Mononuclear cell (primary cell): Measurements from ENCODE around the gene RUSC2. TPM values are rescaled to one million over a fixed set of nuclear protein-coding genes. Genes with fewer than 3 reads are reported as not detected.
A peak's percentile ranks its signal among the peaks of the same experiment; 100 is the strongest.
"Not testable (repeated sequence)": the region's sequence is repeated elsewhere in the genome, so short reads cannot be mapped to it uniquely, and the experiment has no call there.

Source experiments
- H3K27me3 ChIP-seq: 2 replicates; pipeline ENCODE4 v1.6.0; 2011; ENCODE audit warnings: low read length, control low read depth; ENCODE audit not compliant: insufficient read depth
- H3K4me1 ChIP-seq: 2 replicates; pipeline ENCODE4 v1.5.1; 2011; ENCODE audit warnings: mild to moderate bottlenecking, low read length, control low read depth; ENCODE audit not compliant: insufficient read depth
- H3K4me3 ChIP-seq: 2 replicates; pipeline ENCODE4 v1.5.1; 2011; ENCODE audit warnings: mild to moderate bottlenecking, low read length, moderate library complexity
- H3K9me3 ChIP-seq: 2 replicates; pipeline ENCODE4 v1.5.1; 2011; ENCODE audit warnings: low read depth, mild to moderate bottlenecking, control low read depth, low read length
- total RNA-seq: library from RNA; depleted of rRNA; stranded (reverse); fragments of >200 nt; gene quantifications from one replicate; pipeline ENCODE4 v1.2.3, GENCODE V29; 2012

The RUSC2 gene
- 7.3 TPM for total RNA-seq

DNA sequence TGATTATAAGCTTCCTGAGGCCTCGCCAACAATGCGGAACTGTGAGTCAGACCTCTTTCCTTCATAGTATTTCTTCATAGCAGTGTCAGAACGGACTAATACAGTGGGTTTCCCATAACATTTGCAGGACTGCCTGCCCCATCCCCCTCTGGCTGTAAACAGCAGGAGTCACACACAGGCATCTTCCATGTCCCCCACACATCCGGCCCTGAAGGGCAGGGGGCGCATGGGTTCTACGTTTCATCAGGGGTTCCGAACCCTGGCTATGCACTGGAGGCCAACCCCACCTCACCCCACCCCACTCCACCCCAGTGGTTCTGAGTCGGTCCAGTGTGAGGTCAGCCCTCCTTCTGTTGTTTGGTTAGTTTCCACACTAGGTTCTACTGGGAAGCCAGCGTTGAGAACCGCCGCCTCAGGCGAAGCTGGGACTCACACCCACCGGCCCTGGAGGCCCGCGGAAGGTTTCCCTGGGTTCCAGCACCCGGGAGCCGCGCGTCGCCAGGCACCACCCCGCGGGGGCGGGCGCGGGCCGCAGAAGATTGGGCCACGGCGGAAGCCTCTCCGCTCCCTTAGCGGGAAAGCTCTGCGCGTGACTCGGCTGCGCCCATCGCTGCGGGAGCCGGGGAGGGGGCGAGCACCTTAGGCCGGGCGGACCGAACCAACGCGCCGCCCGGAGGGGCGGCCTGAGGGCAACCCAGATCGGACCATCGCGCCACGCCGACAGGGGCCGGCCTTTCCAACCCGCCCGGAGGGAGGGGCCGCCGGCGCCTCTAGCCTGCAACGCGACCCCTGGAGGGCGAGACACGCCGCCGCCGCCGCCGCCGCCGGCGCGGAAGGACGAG lies at the start of gene RUSC2:
Gene RUSC2, plus strand, starts transcription at position 799 of the 842 bp plus-strand sequence. CDS start 56,411 bp downstream, outside the sequence.
- Histone ChIP-seq H3K9me3 (no peaks in the 10 kb centered on the region), H3K4me1 (peaks cover 32% of the 10 kb centered on the region), H3K4me3 (peak within 1 kb of the TSS; percentile 52), H3K27me3 (no peaks in the 10 kb centered on the region)

- no peaks in the 10 kb centered on the region for H3K4me1 ChIP-seq
- H3K9me3 ChIP-seq = no peaks in the 10 kb centered on the region
Observed at GRCh38 chr9:35446012-35446411, 43.9 kb upstream of the RUSC2 start.

DNA sequence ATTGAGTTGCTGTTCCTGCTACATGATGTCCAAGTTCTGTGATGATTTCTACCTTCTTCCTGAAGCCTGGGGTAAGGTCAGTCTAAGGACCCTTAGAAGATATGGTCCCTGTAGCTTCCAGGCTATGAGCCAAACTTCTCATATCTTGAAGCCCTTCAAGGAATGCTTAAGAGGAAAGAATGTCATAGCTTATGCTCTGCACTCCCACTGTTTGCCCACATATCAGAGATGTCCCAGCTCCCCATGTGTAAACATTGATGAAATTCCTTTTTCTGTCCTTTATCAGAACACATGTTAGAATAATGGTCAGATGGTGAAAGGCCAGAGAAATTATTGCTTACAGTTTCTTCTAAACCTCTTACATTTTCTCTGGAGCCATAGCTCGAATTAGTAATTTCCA lies 41.4 kb upstream of the RUSC2 start:
- Histone ChIP-seq H3K27me3 (peaks cover 18% of the 10 kb centered on the region), H3K9me3 (no peaks in the 10 kb centered on the region), H3K4me3 (no peak overlapping the region), H3K4me1 (no peaks in the 10 kb centered on the region)

More at GRCh38 chr9:35446012-35446411, 43.9 kb upstream of the RUSC2 start:
- Histone ChIP-seq H3K27me3 (peaks cover 18% of the 10 kb centered on the region), H3K4me3 (no peak overlapping the region)

DNA sequence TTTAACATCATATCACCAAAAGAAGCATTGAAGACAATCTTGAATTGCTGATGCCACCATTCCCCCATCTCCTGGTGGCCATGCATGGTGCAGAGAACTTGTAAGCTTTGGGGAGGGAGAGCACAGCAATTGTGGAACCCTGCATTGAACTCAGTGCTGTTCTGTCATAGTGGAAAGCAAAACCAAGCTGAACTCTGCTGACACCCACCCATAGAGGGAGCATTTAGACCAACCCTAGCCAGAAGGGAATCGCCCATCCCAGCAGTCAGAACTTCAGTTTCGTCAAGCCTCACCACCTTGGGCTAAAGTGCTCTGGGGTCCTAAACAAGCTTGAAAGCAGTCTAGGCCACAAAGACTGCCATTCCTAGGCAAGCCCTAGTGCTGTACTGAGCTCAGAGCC lies 37.4 kb upstream of the RUSC2 start:
- Histone ChIP-seq H3K27me3 (peaks cover 13% of the 10 kb centered on the region), H3K4me1 (no peaks in the 10 kb centered on the region)

DNA sequence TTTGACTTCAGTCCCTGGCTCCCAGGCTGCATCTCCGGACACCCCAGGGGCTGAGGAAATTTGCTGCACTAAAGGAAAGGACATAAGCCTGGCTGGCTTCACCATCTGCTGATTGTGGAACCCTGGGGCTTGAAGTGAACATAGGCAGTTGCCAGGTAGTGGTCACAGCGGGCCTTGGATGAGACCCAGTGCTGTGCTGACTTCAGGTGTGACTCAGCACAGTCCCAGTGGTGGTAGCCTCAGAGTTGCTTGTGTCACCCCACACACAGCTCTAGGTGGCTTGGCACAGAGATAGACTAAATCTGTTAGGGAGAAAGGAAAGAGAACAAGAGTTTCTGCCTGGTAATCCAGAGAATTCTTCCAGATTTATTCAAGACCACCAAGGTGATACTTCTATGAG lies 36.1 kb upstream of the RUSC2 start:
- Histone ChIP-seq H3K4me1 (no peaks in the 10 kb centered on the region), H3K27me3 (peaks cover 8% of the 10 kb centered on the region), H3K4me3 (no peak overlapping the region), H3K9me3 (no peaks in the 10 kb centered on the region)

More for the DNA sequence above, 37.4 kb upstream of the RUSC2 start:
- Histone ChIP-seq H3K9me3 (no peaks in the 10 kb centered on the region), H3K4me3 (no peak overlapping the region)

DNA sequence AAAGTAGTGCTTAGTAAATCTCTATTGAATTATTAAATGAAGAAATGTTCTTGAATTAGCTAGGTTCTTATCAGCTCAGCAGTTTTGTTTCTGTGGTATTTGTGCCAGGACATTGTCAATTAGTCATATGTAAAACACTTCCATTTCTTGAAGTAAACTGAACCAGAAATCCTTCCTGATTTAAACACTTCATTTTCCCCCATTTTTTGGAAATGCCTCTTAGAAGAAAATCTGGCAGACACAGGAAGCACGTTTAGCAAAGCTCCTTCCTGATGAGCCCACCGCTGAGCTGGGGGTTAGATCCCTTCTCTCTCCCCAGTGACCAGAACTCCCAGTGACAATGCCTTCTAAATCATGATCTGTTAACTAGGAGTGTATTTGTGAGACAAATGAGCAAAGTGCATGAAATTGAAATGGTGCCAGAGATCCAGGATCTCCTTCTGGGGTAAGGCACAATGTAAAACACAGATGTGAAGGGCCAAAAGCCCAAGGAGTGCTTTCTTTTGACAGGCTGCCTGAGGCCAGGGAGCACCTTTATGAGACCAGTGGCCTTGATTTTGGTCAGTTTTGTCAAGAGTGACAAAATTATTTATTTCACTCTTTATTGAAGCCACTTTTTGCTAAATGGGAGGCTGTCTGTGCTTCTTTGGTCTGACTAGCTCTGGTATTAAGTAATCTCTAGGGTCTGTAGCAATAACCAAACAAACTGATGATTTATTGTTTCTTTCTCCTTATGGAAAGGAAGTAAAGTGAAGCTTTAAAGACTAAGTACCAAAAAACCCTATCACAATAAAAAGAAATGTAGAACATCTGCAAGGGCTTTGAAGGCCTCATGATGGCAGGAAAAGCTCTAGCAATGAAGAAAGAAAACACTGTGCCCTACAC lies 25.5 kb upstream of the RUSC2 start:
- Histone ChIP-seq H3K4me1 (no peaks in the 10 kb centered on the region), H3K4me3 (no peak overlapping the region), H3K9me3 (no peaks in the 10 kb centered on the region), H3K27me3 (peaks cover 3% of the 10 kb centered on the region)

GRCh38 chr9:35470340-35470739 lies 19.6 kb upstream of the RUSC2 start:
- H3K27me3 ChIP-seq = peaks cover 16% of the 10 kb centered on the region
- no peak overlapping the region for H3K4me3 ChIP-seq
- no peaks in the 10 kb centered on the region for H3K9me3 ChIP-seq
- H3K4me1 ChIP-seq = no peaks in the 10 kb centered on the region

- Histone ChIP-seq H3K4me3 (no peak overlapping the region), H3K9me3 (no peaks in the 10 kb centered on the region), H3K27me3 (peaks cover 21% of the 10 kb centered on the region), H3K4me1 (no peaks in the 10 kb centered on the region)
Observed at GRCh38 chr9:35470894-35471293, 19.0 kb upstream of the RUSC2 start.

GRCh38 chr9:35476596-35476995 lies 13.3 kb upstream of the RUSC2 start:
- peaks cover 19% of the 10 kb centered on the region for H3K27me3 ChIP-seq
- no peaks in the 10 kb centered on the region for H3K9me3 ChIP-seq
- no peak overlapping the region for H3K4me3 ChIP-seq
- no peaks in the 10 kb centered on the region for H3K4me1 ChIP-seq

GRCh38 chr9:35477211-35477855 lies 12.6 kb upstream of the RUSC2 start:
- H3K4me1 ChIP-seq, H3K4me3 ChIP-seq, H3K9me3 ChIP-seq: not testable (repeated sequence)
- H3K27me3 ChIP-seq = peaks cover 17% of the 10 kb centered on the region

- no peaks in the 10 kb centered on the region for H3K9me3 ChIP-seq
- H3K27me3 ChIP-seq = peaks cover 16% of the 10 kb centered on the region
- no peaks in the 10 kb centered on the region for H3K4me1 ChIP-seq
- H3K4me3 ChIP-seq = no peak overlapping the region
Observed at GRCh38 chr9:35478871-35479270, 11.0 kb upstream of the RUSC2 start.

GRCh38 chr9:35481347-35481975 lies 8.4 kb upstream of the RUSC2 start:
- H3K27me3 ChIP-seq = peaks cover under 1% of the 10 kb centered on the region
- no peaks in the 10 kb centered on the region for H3K9me3 ChIP-seq
- no peak overlapping the region for H3K4me3 ChIP-seq
- no peaks in the 10 kb centered on the region for H3K4me1 ChIP-seq

DNA sequence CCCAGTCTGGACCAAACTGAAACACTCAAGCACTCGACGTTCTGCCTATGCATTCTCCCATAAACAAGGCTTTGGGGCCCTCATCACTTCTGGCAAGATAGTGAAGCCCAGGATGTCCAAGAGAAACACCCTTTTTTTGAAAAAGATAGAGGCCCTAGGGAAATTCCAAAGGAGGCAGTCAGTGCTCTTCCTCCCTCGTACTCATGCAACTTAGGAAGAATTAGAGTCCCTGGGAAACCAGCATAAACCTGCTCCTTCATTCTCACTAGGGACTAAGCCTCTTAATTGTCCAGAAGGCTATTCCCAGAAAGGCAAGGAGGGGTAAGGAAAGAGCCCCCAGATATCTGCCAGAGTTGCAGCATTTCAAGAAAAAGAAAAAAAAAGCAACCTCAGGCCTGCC lies 7.8 kb upstream of the RUSC2 start:
- H3K4me1 ChIP-seq = no peaks in the 10 kb centered on the region
- no peaks in the 10 kb centered on the region for H3K27me3 ChIP-seq
- H3K4me3 ChIP-seq = no peak overlapping the region
- no peaks in the 10 kb centered on the region for H3K9me3 ChIP-seq

DNA sequence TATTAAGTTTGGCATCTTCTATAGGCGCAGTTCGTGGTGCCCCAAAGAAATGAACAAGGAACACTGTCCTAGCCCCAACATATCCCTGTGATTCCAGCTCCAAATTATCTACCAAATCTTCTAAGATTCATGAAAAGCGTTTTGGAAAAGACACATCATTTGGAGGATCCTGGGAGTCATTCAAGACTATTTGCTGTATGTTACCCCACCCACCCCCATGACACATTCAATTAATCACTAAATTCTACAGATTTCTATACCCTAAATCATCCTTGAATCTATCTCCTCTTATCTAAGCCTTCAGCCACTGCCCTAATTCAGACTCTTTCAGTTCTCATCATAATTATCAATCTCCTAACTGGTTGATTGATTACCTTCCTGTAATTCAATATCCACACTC lies 5.5 kb upstream of the RUSC2 start:
- no peaks in the 10 kb centered on the region for H3K27me3 ChIP-seq
- H3K9me3 ChIP-seq = no peaks in the 10 kb centered on the region
- H3K4me3 ChIP-seq = no peak overlapping the region
- H3K4me1 ChIP-seq = peaks cover 5% of the 10 kb centered on the region
